K562 (cell line): ENCODE measurements around the gene FDX1. TPM values are rescaled to one million over a fixed set of nuclear protein-coding genes. Genes with fewer than 3 reads are reported as not detected.

ENCODE experiments used
- ATAC-seq: fragments of 200-7000 bp; cut with Tn5 transposase; 3 replicates; pipeline ENCODE4 v1.9.1; 2020; ENCODE audit warnings: moderate library complexity
- BruUV-seq: library from RNA; stranded (reverse); fragments of 400-500 nt; replicated peaks from 2 replicates; lab custom pipeline; 2021; lab: Mats Ljungman, UMichigan
- CTCF ChIA-PET: fragments of 300-600 bp; formaldehyde crosslinking; extraction: SDS; loops from one replicate; lab custom pipeline; 2021; ENCODE audit warnings: low intra/inter-chr PET ratio; lab: Yijun Ruan, JAX
- POLR2A ChIA-PET: fragments of 300-600, 350-650 bp; sonication (Branson Sonifier 250); formaldehyde crosslinking; extraction: SDS; loops from one replicate; lab custom pipeline; 2021; ENCODE audit warnings: antibody characterized with exemption, inconsistent platforms; lab: Yijun Ruan, JAX
- DNase-seq, 4 experiments: peaks; one replicate each; pipeline versions ENCODE4 v3.0.0 to v3.0.0-alpha.2; 2011 to 2018; ENCODE audit warnings: low spot score in 3 of 4, mixed read lengths in 3 of 4; ENCODE audit errors: extremely low read depth in 1 of 4
- FAIRE-seq: peaks from 2 replicates; lab custom pipeline; 2011; peaks lifted over from hg19 to GRCh38; lab: Jason Lieb, UNC
- H2AFZ ChIP-seq: 2 replicates; pipeline ENCODE4 v1.6.0; 2011; ENCODE audit warnings: low read depth, low read length, control low read depth, inconsistent platforms
- H3K27ac ChIP-seq: fragments of 200-600 bp; 3 replicates; pipeline ENCODE4 v1.8.0; 2011; ENCODE audit warnings: low read depth, mild to moderate bottlenecking, control low read depth, inconsistent platforms, low read length, moderate library complexity, mixed read lengths; ENCODE audit errors: extremely low read depth
- H3K27me3 ChIP-seq, 2 experiments: fragments of 300-600 bp in 1 of 2; 2 replicates in 1 of 2; 3 replicates in 1 of 2; pipeline versions ENCODE4 v1.6.0 to v1.8.0; 2011; ENCODE audit warnings: inconsistent platforms in 2 of 2, low read length in 2 of 2, mild to moderate bottlenecking in 1 of 2, mixed read lengths in 1 of 2, moderate library complexity in 1 of 2; ENCODE audit not compliant: control insufficient read depth in 2 of 2, insufficient read depth in 2 of 2
- H3K36me3 ChIP-seq: fragments of 300-600 bp; 3 replicates; pipeline ENCODE4 v1.8.0; 2011; ENCODE audit warnings: mild to moderate bottlenecking, low read length, inconsistent platforms; ENCODE audit not compliant: control insufficient read depth, insufficient read depth
- H3K4me1 ChIP-seq, 2 experiments: fragments of 200-600 bp in 1 of 2; replicated peaks in 1 of 2; 2 replicates in 1 of 2; 3 replicates in 1 of 2; pipeline versions ENCODE4 v1.5.1 to v1.8.0; 2011; ENCODE audit warnings: inconsistent platforms in 2 of 2, low read length in 2 of 2, mild to moderate bottlenecking in 1 of 2, mixed read lengths in 1 of 2, moderate library complexity in 1 of 2; ENCODE audit not compliant: control insufficient read depth in 2 of 2, insufficient read depth in 2 of 2
- H3K4me2 ChIP-seq: 2 replicates; pipeline ENCODE4 v1.6.1; 2011; ENCODE audit warnings: low read length, control low read depth, inconsistent platforms, mixed read lengths; ENCODE audit not compliant: insufficient read depth
- H3K4me3 ChIP-seq: fragments of 200-600 bp; sonication (generic), shearing (Covaris generic); 2 replicates; pipeline ENCODE4 v1.5.1; 2016; ENCODE audit warnings: control low read depth, inconsistent platforms
- H3K79me2 ChIP-seq: fragments of 200-600 bp; 3 replicates; pipeline ENCODE4 v1.8.0; 2011; ENCODE audit warnings: low read length, inconsistent platforms; ENCODE audit not compliant: control insufficient read depth, insufficient read depth
- H3K9ac ChIP-seq, 2 experiments: 2 replicates each; pipeline versions ENCODE4 v1.6.0 to v1.6.1; 2011; ENCODE audit warnings: low read depth in 2 of 2, low read length in 2 of 2, control low read depth in 1 of 2, inconsistent platforms in 1 of 2, mild to moderate bottlenecking in 1 of 2, mixed read lengths in 1 of 2; ENCODE audit not compliant: insufficient read depth in 1 of 2
- H3K9me1 ChIP-seq: one replicate; pipeline ENCODE4 v1.6.0; 2011; ENCODE audit warnings: inconsistent platforms, mild to moderate bottlenecking, low read length, moderate library complexity; ENCODE audit not compliant: control insufficient read depth, insufficient read depth
- H3K9me3 ChIP-seq: replicated peaks from 2 replicates; pipeline ENCODE4 v1.5.1; 2011; ENCODE audit warnings: low read depth, low read length, inconsistent platforms; ENCODE audit not compliant: control insufficient read depth, insufficient read depth
- H4K20me1 ChIP-seq: replicated peaks from 2 replicates; pipeline ENCODE4 v1.6.1; 2011; ENCODE audit warnings: low read length, inconsistent platforms, mixed read lengths; ENCODE audit not compliant: control insufficient read depth, insufficient read depth
- BRF2 ChIP-seq: IDR thresholded peaks from 3 replicates; pipeline ENCODE4 v1.6.1; 2011; ENCODE audit warnings: borderline replicate concordance, mild to moderate bottlenecking; ENCODE audit not compliant: insufficient read length, insufficient read depth
- CTCF ChIP-seq, 3 experiments: IDR thresholded peaks in 2 of 3; conservative IDR thresholded peaks in 1 of 3; 2 replicates each; pipeline ENCODE4 v1.5.1; 2011 to 2012; ENCODE audit warnings: low read length in 3 of 3, mild to moderate bottlenecking in 3 of 3, control low read depth in 2 of 3, improper control_type of control experiment in 1 of 3, inconsistent platforms in 1 of 3, low read depth in 1 of 3, mixed read lengths in 1 of 3, moderate library complexity in 1 of 3; ENCODE audit not compliant: insufficient read depth in 2 of 3
- MBD1 ChIP-seq: fragments of 250-450 bp; sonication (Bioruptor Pico); IDR thresholded peaks from 2 replicates; pipeline ENCODE4 v1.8.0; 2022; ENCODE audit warnings: inconsistent platforms
- NFIC ChIP-seq: fragments of 450-650 bp; IDR thresholded peaks from 2 replicates; pipeline ENCODE4 v1.6.1; 2017; ENCODE audit warnings: mild to moderate bottlenecking, inconsistent platforms
- TBP ChIP-seq: optimal IDR thresholded peaks from 2 replicates; pipeline ENCODE3; 2011; ENCODE audit warnings: low read depth, low read length, improper control_type of control experiment
- USF2 ChIP-seq: sonication (generic); formaldehyde crosslinking; IDR thresholded peaks from 2 replicates; pipeline ENCODE4 v1.5.0; 2020; ENCODE audit warnings: missing genetic modification reagents
- ZBTB17 ChIP-seq: fragments of 450-650 bp; formaldehyde crosslinking; IDR thresholded peaks from 2 replicates; pipeline ENCODE4 v1.4.0; 2020; ENCODE audit warnings: mild to moderate bottlenecking
- ZC3H8 ChIP-seq: fragments of 450-650 bp; IDR thresholded peaks from 2 replicates; pipeline ENCODE4 v1.6.1; 2017
- ZNF655 ChIP-seq: fragments of 250-450 bp; sonication (Bioruptor Pico); IDR thresholded peaks from 2 replicates; pipeline ENCODE4 v1.5.0; 2021
- WGBS: fragments of 100-300 bp; shearing (Covaris generic); methylation state at CpG from one replicate; pipeline ENCODE4 v1.1.6; 2016; ENCODE audit warnings: low coverage, mixed read lengths; ENCODE audit not compliant: insufficient coverage; ENCODE audit errors: missing lambda C conversion rate; 5-methylcytosine and 5-hydroxymethylcytosine counted together
- in situ Hi-C: fragments of 300-500 bp; cut with MboI; formaldehyde crosslinking; loops from 4 replicates; pipeline ENCODE4 v1.15.0; 2018; ENCODE audit warnings: inconsistent platforms, mixed read lengths
- intact Hi-C: fragments of 100-400 bp; cut with micrococcal nuclease; formaldehyde crosslinking; loops from 2 replicates; pipeline ENCODE4 v1.14.2; 2022
- polyA plus RNA-seq, 8 experiments: library from polyadenylated mRNA; depleted of rRNA in 4 of 8; stranded (reverse) in 5 of 8; unstranded in 3 of 8; fragments of >200 nt; fragmentation: Nextera tagmentation in 2 of 8; fragmentation: Illumina TruSeq in 1 of 8; extraction: Ambion mirVana in 2 of 8; extraction: Trizol in 1 of 8; gene quantifications; 2 replicates each; pipeline versions ENCODE4 v1.2.1 to v1.2.3, GENCODE V29; 2011 to 2014; ENCODE audit warnings: inconsistent platforms in 1 of 8, missing spikeins in 1 of 8
- total RNA-seq, 7 experiments: library from RNA; depleted of rRNA in 6 of 7; stranded (reverse); fragments of >200 nt in 6 of 7; fragmentation: Illumina TruSeq in 2 of 7; extraction: Trizol in 2 of 7; gene quantifications; 2 replicates each; pipeline versions ENCODE4 v1.2.1 to v1.2.3, GENCODE V29; 2011 to 2021; ENCODE audit warnings: low replicate concordance in 1 of 7

Gene FDX1
- total and polyA plus RNA-seq, 9 of the 15 experiments (the other 6 are each of a cell fraction or from before 2014, with no cell fraction given) = 6.4 to 14.3 (median 11.4) TPM

GRCh38 chr11:110433393-110434333, 3.9 kb downstream of the FDX1 start (continued):
- TF ChIP-seq BRF2 = no peak

- in situ Hi-C loops (loop anchor here (10.0 kb wide), 1 partner anchor 230 kb away; no protein-coding TSS in a partner anchor), intact Hi-C loops (loop anchor here (5.0 to 10.0 kb wide), 5 partner anchors 138 to 990 kb away; partner anchors contain the start of genes RDX and ZC3H12C)
- DNase-seq = peak in 2 of 4 experiments; percentile 26 to 45
- Histone ChIP-seq H3K4me2 (no peak overlapping the region), H3K27ac (peak overlapping the region; percentile 70; the same call in 2 of the 3 replicates), H3K9ac (no peak overlapping the region), H3K4me3 (no peak overlapping the region), H3K9me1 (no peaks in the 10 kb centered on the region), H2AFZ (no peak overlapping the region), H3K36me3 (peaks cover 24% of the 10 kb centered on the region; the same call in 1 of the 3 replicates), H4K20me1 (no peaks in the 10 kb centered on the region; the same call in 1 of the 2 replicates), H3K9me3 (no peaks in the 10 kb centered on the region), H3K27me3 (no peaks in the 10 kb centered on the region), H3K79me2 (peaks cover 64% of the 10 kb centered on the region), H3K4me1 (peaks cover 9 to 26% of the 10 kb centered on the region in 2 experiments; a peak in 4 of 5 replicates)
- ChIA-PET POLR2A (interaction anchor here (1.0 kb wide), 1 partner anchor 234 kb away, joined by 3 read pairs; no protein-coding TSS in a partner anchor), CTCF (no interaction called here)
- WGBS = 66% methylated on average over 8 of the region's 8 CpGs
- ATAC-seq = peak; percentile 34
- FAIRE-seq = no peak
- BruUV-seq = no TSS peak
- TF ChIP-seq ZBTB17 (CRISPR knock-in tag) (no peak), TBP (no peak), USF2 (CRISPR knock-in tag) (no peak), MBD1 (CRISPR knock-in tag) (no peak), NFIC (peak; percentile 85), CTCF (IDR thresholded peaks at IDR 0.05 in 2 of 3, conservative IDR thresholded peaks at IDR 0.05 in 1 of 3; ENCODE audit: insufficient read depth in 2 of 3, low read depth in 1 of 3, low read length in 3 of 3) (peak; percentile 10 to 45 (median 45); a peak in 3 of 6 replicates), ZC3H8 (no peak), ZNF655 (CRISPR knock-in tag) (no peak)
Measured at GRCh38 chr11:110434952-110435779, 5.4 kb downstream of the FDX1 start.
